Activated CD4-positive, alpha-beta T cell treated with anti-CD3 and anti-CD28 coated beads, Interleukin-2, amount 50 U/mL, for 48 hours (primary cell): Measurements from ENCODE around the gene EGFL8.

Source experiments
- DNase-seq, 2 experiments: peaks; one replicate each; pipeline ENCODE4 v3.0.0-alpha.2; 2020

Gene EGFL8

GRCh38 chr6:32168807-32169591 lies 4.6 kb downstream of the EGFL8 start:
- no peak for DNase-seq

GRCh38 chr6:32170294-32170693 lies 5.9 kb downstream of the EGFL8 start:
- no peak for DNase-seq

GRCh38 chr6:32171234-32171633 lies 6.8 kb downstream of the EGFL8 start:
- DNase-seq, result no peak

- DNase-seq, result no peak
Measured at GRCh38 chr6:32173051-32173727, 8.8 kb downstream of the EGFL8 start.

GRCh38 chr6:32174416-32174815 lies 10.0 kb downstream of the EGFL8 start:
- DNase-seq, result no peak

GRCh38 chr6:32175322-32175710 lies 10.9 kb downstream of the EGFL8 start:
- DNase-seq, result no peak

- DNase-seq, result peak; percentile 99
Measured at GRCh38 chr6:32175711-32176475, 11.5 kb downstream of the EGFL8 start, which contains the start of gene AGPAT1. Gene AGPAT1, minus strand, starts transcription at chr6:32176084. Its CDS starts 4,588 bp downstream, at chr6:32171496.

- no peak for DNase-seq
Measured at GRCh38 chr6:32176476-32177182, 12.2 kb downstream of the EGFL8 start.

- peak in 1 of 2 experiments; percentile 54 for DNase-seq
Measured at GRCh38 chr6:32177183-32177787, 12.9 kb downstream of the EGFL8 start.

GRCh38 chr6:32177788-32178546 lies 13.6 kb downstream of the EGFL8 start, which contains the start of gene RNF5:
Gene RNF5, plus strand, starts transcription at chr6:32178405. Its CDS starts 107 bp downstream, at chr6:32178512.
- peak; percentile 89 to 93 for DNase-seq

- no peak for DNase-seq
Measured at GRCh38 chr6:32178547-32179440, 14.4 kb downstream of the EGFL8 start.

- DNase-seq, result no peak
Measured at GRCh38 chr6:32179766-32180405, 15.5 kb downstream of the EGFL8 start.

GRCh38 chr6:32181148-32181702 lies 16.8 kb downstream of the EGFL8 start:
- DNase-seq, result no peak

GRCh38 chr6:32181915-32182529 lies 17.6 kb downstream of the EGFL8 start:
- DNase-seq, result no peak

- no peak for DNase-seq
Measured at GRCh38 chr6:32182555-32182981, 18.2 kb downstream of the EGFL8 start.

GRCh38 chr6:32183030-32183429 lies 18.6 kb downstream of the EGFL8 start:
- no peak for DNase-seq

GRCh38 chr6:32183483-32184083 lies 19.2 kb downstream of the EGFL8 start:
- no peak for DNase-seq

GRCh38 chr6:32184084-32184640 lies 19.8 kb downstream of the EGFL8 start, which contains the start of gene AGER:
Gene AGER, minus strand, starts transcription at chr6:32184253. Its CDS starts 31 bp downstream, at chr6:32184222.
- no peak for DNase-seq
